Ascending aorta (tissue), 2 donors: Measurements from ENCODE around the gene RAB6B. TPM values are rescaled to one million over a fixed set of nuclear protein-coding genes. Genes with fewer than 3 reads are reported as not detected.

Source experiments
- DNase-seq, 2 donors: peaks; one replicate each; pipeline ENCODE4 v3.0.0-alpha.2; 2019; ENCODE audit warnings: low spot score in 2 of 2
- H3K27ac ChIP-seq, 2 donors: fragments of 200-600 bp; sonication (generic); one replicate each; pipeline ENCODE4 v1.5.1; 2016 to 2017; ENCODE audit warnings: mild to moderate bottlenecking in 1 of 2
- H3K27me3 ChIP-seq: fragments of 200-600 bp; sonication (generic); one replicate; pipeline ENCODE4 v1.5.1; 2017
- H3K36me3 ChIP-seq, 2 donors: fragments of 200-600 bp; sonication (generic); one replicate each; pipeline ENCODE4 v1.5.1; 2016
- H3K4me1 ChIP-seq, 2 donors: fragments of 200-600 bp; sonication (generic); one replicate each; pipeline ENCODE4 v1.5.1; 2016 to 2017; ENCODE audit warnings: mild to moderate bottlenecking in 1 of 2
- H3K4me3 ChIP-seq, 2 donors: fragments of 200-600 bp; sonication (generic); one replicate each; pipeline ENCODE4 v1.5.1; 2016 to 2017; ENCODE audit warnings: mild to moderate bottlenecking in 1 of 2
- H3K9me3 ChIP-seq, 2 donors: fragments of 200-600 bp; sonication (generic); one replicate each; pipeline ENCODE4 v1.5.1; 2016
- CTCF ChIP-seq, 3 experiments: fragments of 200-600 bp in 2 of 3; fragments of 450-650 bp in 1 of 3; sonication (generic) in 2 of 3; IDR thresholded peaks; one replicate each; pipeline ENCODE4 v1.5.1; 2016 to 2019; ENCODE audit warnings: antibody characterized with exemption in 3 of 3, mild to moderate bottlenecking in 1 of 3, moderate library complexity in 1 of 3
- intact Hi-C: fragments of 100-400 bp; cut with DNase I; formaldehyde crosslinking; loops from one replicate; pipeline ENCODE4 v1.15.1; 2023
- total RNA-seq: library from RNA; depleted of rRNA; stranded (reverse); fragments of >200 nt; gene quantifications from one replicate; pipeline ENCODE4 v1.1.0, GENCODE V29; 2016

RAB6B gene
- total RNA-seq, result 0.75 TPM

GRCh38 chr3:133895208-133896001 lies at the start of gene RAB6B:
Gene RAB6B (minus strand): TSS chr3:133895882. CDS start chr3:133895466, 416 bp downstream.
- DNase-seq, result no peak
- Histone ChIP-seq H3K4me3 (peak within 1 kb of the TSS; percentile 64 to 71), H3K27me3 (no peaks in the 10 kb centered on the region), H3K27ac (no peak within 1 kb of the TSS), H3K9me3 (no peaks in the 10 kb centered on the region), H3K4me1 (peaks cover 0 to 6% of the 10 kb centered on the region in 2 donors), H3K36me3 (no peaks in the 10 kb centered on the region)
- no peak for TF ChIP-seq CTCF (IDR thresholded peaks at IDR 0.05)
- intact Hi-C loops, result no loop called here

- DNase-seq, result peak in 1 of 2 donors; percentile 50
- H3K27me3 ChIP-seq, result no peaks in the 10 kb centered on the region
- peaks cover 3 to 25% of the 10 kb centered on the region in 2 donors for H3K4me1 ChIP-seq
- H3K27ac ChIP-seq, result peak overlapping the region in 1 of 2 donors; percentile 21
- no peaks in the 10 kb centered on the region for H3K36me3 ChIP-seq
- intact Hi-C loops, result no loop called here
- H3K9me3 ChIP-seq, result no peaks in the 10 kb centered on the region
- H3K4me3 ChIP-seq, result no peak overlapping the region
- no peak for TF ChIP-seq CTCF (IDR thresholded peaks at IDR 0.05)
These were observed 49.1 kb upstream of the RAB6B start for GRCh38 chr3:133944641-133945380.

DNA sequence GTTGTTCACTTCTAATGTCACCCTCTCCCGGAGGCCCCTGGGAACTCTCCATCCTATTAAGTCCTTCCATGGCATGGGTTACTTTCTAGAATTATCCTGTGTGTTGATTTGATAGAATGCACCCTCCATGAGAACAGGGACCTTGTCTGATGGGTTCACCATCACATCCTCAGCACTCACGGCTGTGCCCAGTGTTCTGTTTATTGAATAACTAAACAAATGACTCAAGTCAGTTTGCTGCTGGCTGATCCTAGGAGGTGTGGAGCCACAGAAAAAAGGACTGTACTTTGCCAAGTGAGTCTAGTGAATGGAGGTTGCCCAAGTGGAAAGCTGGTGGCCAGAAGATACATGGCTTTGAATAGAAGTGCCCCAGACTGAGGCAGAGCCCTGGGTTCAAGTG lies 48.5 kb upstream of the RAB6B start:
- Histone ChIP-seq H3K9me3 (no peaks in the 10 kb centered on the region), H3K4me3 (no peak overlapping the region), H3K27ac (peak overlapping the region; percentile 21 to 28), H3K4me1 (peaks cover 3 to 25% of the 10 kb centered on the region in 2 donors), H3K27me3 (no peaks in the 10 kb centered on the region), H3K36me3 (no peaks in the 10 kb centered on the region)
- DNase-seq, result peak in 1 of 2 donors; percentile 48
- no peak for TF ChIP-seq CTCF (IDR thresholded peaks at IDR 0.05)
- intact Hi-C loops, result no loop called here

DNA sequence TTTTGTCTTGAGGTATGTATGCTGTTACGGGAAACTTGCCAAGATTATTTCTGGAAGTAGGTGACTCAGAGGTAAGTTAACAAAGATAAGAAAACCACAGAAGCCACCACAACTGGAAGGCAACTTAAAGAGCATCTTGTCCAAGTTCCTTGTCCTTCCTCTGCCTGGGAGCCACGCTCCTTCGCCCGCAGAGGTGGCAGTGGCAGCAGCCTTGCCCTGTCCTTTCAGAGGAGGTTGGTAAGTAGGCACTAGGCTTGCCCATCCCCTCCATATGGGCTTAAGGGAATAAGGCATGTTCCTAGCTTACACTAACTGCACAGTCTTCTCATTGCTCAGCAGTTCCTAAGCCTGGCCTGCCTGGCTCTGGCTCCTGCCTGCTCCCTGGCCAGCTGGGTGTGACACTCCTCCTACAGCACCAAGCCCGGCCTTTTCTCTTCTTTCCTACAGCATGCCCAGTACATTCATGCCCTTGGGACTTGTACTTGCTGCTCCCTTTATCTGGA lies 48.0 kb upstream of the RAB6B start:
- TF ChIP-seq CTCF (IDR thresholded peaks at IDR 0.05), result no peak
- Histone ChIP-seq H3K9me3 (no peaks in the 10 kb centered on the region), H3K4me1 (peaks cover 3 to 25% of the 10 kb centered on the region in 2 donors), H3K27ac (peak overlapping the region; percentile 21 to 28), H3K4me3 (no peak overlapping the region), H3K27me3 (no peaks in the 10 kb centered on the region), H3K36me3 (no peaks in the 10 kb centered on the region)
- peak in 1 of 2 donors; percentile 64 for DNase-seq
- intact Hi-C loops, result no loop called here

DNA sequence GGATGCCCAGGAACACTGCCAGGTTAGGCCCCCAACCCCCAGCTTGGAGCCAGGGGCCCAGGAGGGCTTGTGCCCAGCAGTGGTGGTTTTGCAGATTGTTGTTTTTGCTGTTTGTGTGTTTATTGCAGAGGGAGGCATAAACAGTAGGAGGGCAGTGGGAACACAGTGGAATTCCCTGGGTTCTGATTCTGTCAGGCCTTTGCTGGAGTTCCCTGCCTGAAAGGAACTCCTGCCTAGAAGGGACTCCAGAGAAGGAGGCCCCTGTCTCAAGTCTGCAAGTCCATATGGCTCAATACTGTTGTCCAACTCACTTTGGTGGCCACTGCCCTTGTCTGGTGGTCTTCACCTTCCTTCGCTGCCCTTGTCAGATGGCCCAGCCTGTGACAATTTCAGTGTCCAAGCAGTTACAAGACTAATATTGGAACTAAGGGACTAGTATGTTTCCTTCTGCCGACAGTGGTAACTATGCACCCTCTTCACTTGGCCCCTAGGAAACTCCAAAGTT lies 47.4 kb upstream of the RAB6B start:
- intact Hi-C loops, result no loop called here
- peaks cover 3 to 25% of the 10 kb centered on the region in 2 donors for H3K4me1 ChIP-seq
- TF ChIP-seq CTCF (IDR thresholded peaks at IDR 0.05), result no peak
- peak overlapping the region; percentile 21 to 63 for H3K27ac ChIP-seq
- no peaks in the 10 kb centered on the region for H3K27me3 ChIP-seq
- no peaks in the 10 kb centered on the region for H3K36me3 ChIP-seq
- peak in 1 of 2 donors; percentile 33 for DNase-seq
- no peaks in the 10 kb centered on the region for H3K9me3 ChIP-seq
- H3K4me3 ChIP-seq, result no peak overlapping the region
